AG09309 (cell line): ENCODE results near the gene GTF2I.

Experiments
- DNase-seq: peaks from one replicate; pipeline ENCODE4 v3.0.0-alpha.2; 2010; ENCODE audit warnings: low read depth
- H3K4me3 ChIP-seq: 2 replicates; pipeline ENCODE4 v1.5.1; 2011; ENCODE audit warnings: mild to moderate bottlenecking, low read depth, low read length, moderate library complexity; ENCODE audit not compliant: control insufficient read depth
- CTCF ChIP-seq: IDR thresholded peaks from 2 replicates; pipeline ENCODE4 v1.5.1; 2011; ENCODE audit warnings: mild to moderate bottlenecking, low read depth, low read length, inconsistent platforms; ENCODE audit not compliant: insufficient read depth, control insufficient read depth; ENCODE audit errors: missing control alignments

Gene GTF2I

GRCh38 chr7:74657692-74658177 lies at the start of gene GTF2I:
Gene GTF2I (plus strand): TSS chr7:74657718. CDS start chr7:74689129, 31,411 bp downstream.
- no peak for DNase-seq
- TF ChIP-seq CTCF, result no peak
- H3K4me3 ChIP-seq, result peak within 1 kb of the TSS; percentile 91

- TF ChIP-seq CTCF, result no peak
- no peak overlapping the region for H3K4me3 ChIP-seq
- no peak for DNase-seq
Observed at GRCh38 chr7:74612015-74612829, 45.3 kb upstream of the GTF2I start.

GRCh38 chr7:74615933-74616780 lies 41.4 kb upstream of the GTF2I start:
- no peak for TF ChIP-seq CTCF
- no peak for DNase-seq
- no peak overlapping the region for H3K4me3 ChIP-seq

- no peak for TF ChIP-seq CTCF
- no peak overlapping the region for H3K4me3 ChIP-seq
- no peak for DNase-seq
Observed at GRCh38 chr7:74617180-74617744, 40.3 kb upstream of the GTF2I start.

GRCh38 chr7:74619235-74619860 lies 38.2 kb upstream of the GTF2I start:
- no peak overlapping the region for H3K4me3 ChIP-seq
- TF ChIP-seq CTCF, result no peak
- DNase-seq, result no peak

GRCh38 chr7:74622228-74622749 lies 35.2 kb upstream of the GTF2I start:
- no peak for DNase-seq
- no peak overlapping the region for H3K4me3 ChIP-seq
- TF ChIP-seq CTCF, result no peak
